Immature natural killer cell (primary cell): ENCODE measurements around the gene SNX3. TPM values are rescaled to one million over a fixed set of nuclear protein-coding genes. Genes with fewer than 3 reads are reported as not detected.

ENCODE experiments used
- DNase-seq, 3 donors: peaks; one replicate each; pipeline ENCODE4 v3.0.0; 2022; ENCODE audit warnings: mixed read lengths in 1 of 3
- H3K27ac Mint-ChIP-seq, 6 donors: one replicate each; pipeline ENCODE4 v1.8.0; 2020; ENCODE audit warnings: mixed read lengths in 6 of 6, mild to moderate bottlenecking in 5 of 6, inconsistent platforms in 4 of 6, moderate library complexity in 3 of 6
- H3K27me3 Mint-ChIP-seq, 3 donors: one replicate each; pipeline ENCODE4 v1.8.0; 2020 to 2021; ENCODE audit warnings: low read depth in 3 of 3, mild to moderate bottlenecking in 3 of 3, mixed read lengths in 3 of 3, moderate library complexity in 3 of 3, inconsistent platforms in 1 of 3
- H3K36me3 Mint-ChIP-seq, 3 donors: one replicate each; pipeline ENCODE4 v1.8.0; 2020; ENCODE audit warnings: mixed read lengths in 3 of 3, inconsistent platforms in 2 of 3, mild to moderate bottlenecking in 2 of 3
- H3K4me1 Mint-ChIP-seq, 2 donors: one replicate each; pipeline ENCODE4 v1.8.0; 2020; ENCODE audit warnings: inconsistent platforms in 2 of 2, mild to moderate bottlenecking in 2 of 2, mixed read lengths in 2 of 2, moderate library complexity in 1 of 2
- H3K4me3 Mint-ChIP-seq, 5 donors: one replicate each; pipeline ENCODE4 v1.8.0; 2020; ENCODE audit warnings: mild to moderate bottlenecking in 5 of 5, mixed read lengths in 5 of 5, inconsistent platforms in 3 of 5, moderate library complexity in 3 of 5
- H3K9me3 Mint-ChIP-seq, 6 donors: one replicate each; pipeline ENCODE4 v1.8.0; 2020; ENCODE audit warnings: mild to moderate bottlenecking in 6 of 6, mixed read lengths in 6 of 6, inconsistent platforms in 4 of 6, moderate library complexity in 3 of 6
- polyA plus RNA-seq, 3 donors: library from polyadenylated mRNA; unstranded; fragments of 300-500 nt; fragmentation: Illumina TruSeq; gene quantifications; one replicate each; pipeline ENCODE4 v1.2.3, GENCODE V29; 2021

Gene SNX3
- polyA plus RNA-seq, 3 donors from 2014 or later, result 218 to 469 (median 234) TPM

DNA sequence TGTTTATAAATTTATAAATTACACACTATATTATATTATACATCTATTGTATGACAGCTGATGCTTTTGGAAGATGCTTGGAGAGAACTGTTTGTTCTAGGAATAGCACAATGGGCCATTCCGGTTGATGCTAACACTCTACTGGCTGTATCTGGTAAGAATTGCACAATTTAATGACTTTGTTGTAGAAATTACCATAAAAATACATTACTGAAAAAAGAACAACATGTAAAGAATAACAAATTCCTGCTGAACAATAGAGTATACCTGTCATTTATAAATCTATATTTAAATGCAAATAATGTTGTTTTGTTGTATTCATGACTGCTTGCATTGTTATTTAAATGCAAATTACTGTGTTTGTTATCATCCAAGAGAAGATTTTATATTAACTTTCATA is 80.6 kb downstream of the SNX3 start:
- Mint-ChIP-seq H3K4me1 (peaks cover 8 to 10% of the 10 kb centered on the region in 2 donors), H3K36me3 (no peaks in the 10 kb centered on the region), H3K27me3 (peaks cover 16 to 33% (median 22%) of the 10 kb centered on the region in 3 donors), H3K27ac (no peak overlapping the region), H3K4me3 (no peak overlapping the region), H3K9me3 (no peaks in the 10 kb centered on the region)
- DNase-seq, result no peak

- Mint-ChIP-seq H3K27ac (no peak overlapping the region), H3K9me3 (no peaks in the 10 kb centered on the region), H3K4me1 (peaks cover 10% of the 10 kb centered on the region in 2 donors), H3K27me3 (peaks cover 19 to 37% (median 27%) of the 10 kb centered on the region in 3 donors), H3K36me3 (no peaks in the 10 kb centered on the region), H3K4me3 (no peak overlapping the region)
- DNase-seq, result no peak
Measured at GRCh38 chr6:108179741-108180140, 81.1 kb downstream of the SNX3 start.

DNA sequence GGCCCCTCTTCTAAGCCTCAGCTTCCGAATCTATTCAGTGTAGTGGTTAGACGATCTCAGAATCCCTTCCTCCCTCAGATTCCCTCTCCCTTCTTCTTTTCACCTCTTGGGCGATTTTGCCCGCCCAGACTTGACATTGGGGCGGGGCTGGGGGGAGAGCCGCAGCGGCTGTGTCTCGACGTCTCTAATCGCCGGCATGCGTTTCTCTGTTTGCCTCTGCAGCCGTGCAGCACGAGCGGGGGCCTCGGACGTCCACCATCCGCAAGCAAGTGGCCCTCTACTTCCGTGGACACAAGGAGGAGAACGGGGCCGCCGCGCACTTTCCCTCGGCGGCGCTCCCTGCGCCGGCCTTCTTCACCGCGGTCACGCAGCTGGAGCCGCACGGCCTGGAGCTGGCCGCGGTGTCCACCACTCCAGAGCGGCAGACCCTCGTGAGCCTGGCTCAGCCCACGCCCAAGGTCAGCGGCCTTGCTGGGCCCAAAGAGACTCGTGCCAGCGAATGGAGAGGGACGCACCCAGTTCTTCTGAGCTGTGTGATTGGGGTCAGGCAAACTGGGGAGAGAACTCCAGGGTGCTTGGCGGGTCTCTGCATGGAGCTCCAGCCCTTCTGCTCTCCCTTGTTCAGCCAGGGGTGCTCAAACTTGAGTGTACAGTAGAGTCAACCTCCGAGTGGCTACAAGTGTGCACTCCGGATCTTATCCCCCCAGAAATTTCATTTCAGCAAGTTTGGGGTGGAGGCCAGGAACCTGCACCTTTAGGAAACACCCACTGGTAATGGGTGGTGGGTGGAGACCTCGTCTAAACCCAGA is 84.4 kb downstream of the SNX3 start:
- no peak for DNase-seq
- Mint-ChIP-seq H3K27ac (no peak overlapping the region), H3K27me3 (peaks cover 36 to 47% (median 39%) of the 10 kb centered on the region in 3 donors), H3K36me3 (no peaks in the 10 kb centered on the region), H3K4me3 (peak overlapping the region; percentile 46 to 79 (median 53)), H3K4me1 (peaks cover 10 to 12% of the 10 kb centered on the region in 2 donors), H3K9me3 (no peaks in the 10 kb centered on the region)

DNA sequence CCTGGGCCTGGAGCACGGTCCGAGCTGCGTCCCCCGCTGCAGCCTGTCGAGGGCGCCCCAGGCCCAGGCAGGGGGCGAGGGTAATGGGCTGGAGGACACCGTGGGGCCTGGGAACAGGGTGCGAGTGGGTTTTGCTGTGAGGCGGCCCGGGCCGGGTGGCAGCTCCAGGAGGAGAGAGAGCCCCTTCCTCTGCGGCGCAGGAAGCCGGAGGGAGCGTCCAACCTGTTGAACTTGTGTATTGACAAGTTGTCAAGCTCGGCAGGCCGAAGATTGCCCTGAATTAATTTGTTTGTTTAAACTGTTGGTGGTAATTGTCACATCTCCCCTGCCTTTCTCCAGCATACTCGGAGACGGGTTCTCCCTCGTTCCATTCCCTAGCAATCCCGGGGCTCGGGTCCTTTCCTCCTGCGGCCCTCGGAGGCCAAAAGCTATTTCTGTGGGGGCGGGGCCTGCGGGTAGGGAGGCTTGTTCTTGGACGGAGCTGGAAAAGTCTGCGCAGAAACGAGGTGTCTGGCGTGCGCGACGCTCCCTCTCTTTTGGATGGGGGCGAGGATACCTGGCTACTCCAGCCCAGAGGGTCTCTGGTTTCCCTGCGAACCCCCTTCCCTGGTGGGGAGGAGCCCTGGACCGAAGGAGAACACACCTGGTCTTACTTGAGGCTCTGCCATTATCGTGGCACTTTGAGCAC is 85.1 kb downstream of the SNX3 start:
- Mint-ChIP-seq H3K27me3 (peaks cover 38 to 48% (median 43%) of the 10 kb centered on the region in 3 donors), H3K9me3 (no peaks in the 10 kb centered on the region), H3K4me1 (peaks cover 14 to 15% of the 10 kb centered on the region in 2 donors), H3K36me3 (no peaks in the 10 kb centered on the region), H3K27ac (no peak overlapping the region), H3K4me3 (peak overlapping the region; percentile 46 to 79 (median 53))
- no peak for DNase-seq

- H3K36me3 Mint-ChIP-seq, result no peaks in the 10 kb centered on the region
- peak overlapping the region in 1 of 5 donors; percentile 79 for H3K4me3 Mint-ChIP-seq
- H3K27ac Mint-ChIP-seq, result no peak overlapping the region
- DNase-seq, result no peak
- H3K4me1 Mint-ChIP-seq, result peaks cover 15 to 16% of the 10 kb centered on the region in 2 donors
- H3K27me3 Mint-ChIP-seq, result peaks cover 33 to 48% (median 43%) of the 10 kb centered on the region in 3 donors
- no peaks in the 10 kb centered on the region for H3K9me3 Mint-ChIP-seq
Measured at GRCh38 chr6:108175176-108175591, 85.7 kb downstream of the SNX3 start.

- Mint-ChIP-seq H3K4me3 (peak overlapping the region in 1 of 5 donors; percentile 35), H3K27ac (no peak overlapping the region), H3K36me3 (no peaks in the 10 kb centered on the region), H3K27me3 (peaks cover 33 to 47% (median 45%) of the 10 kb centered on the region in 3 donors), H3K4me1 (peaks cover 15 to 16% of the 10 kb centered on the region in 2 donors), H3K9me3 (no peaks in the 10 kb centered on the region)
- peak in 1 of 3 donors; percentile 13 for DNase-seq
Measured at GRCh38 chr6:108174371-108175175, 86.3 kb downstream of the SNX3 start.

- H3K27me3 Mint-ChIP-seq, result peaks cover 30 to 60% (median 40%) of the 10 kb centered on the region in 3 donors
- no peaks in the 10 kb centered on the region for H3K36me3 Mint-ChIP-seq
- H3K9me3 Mint-ChIP-seq, result no peaks in the 10 kb centered on the region
- no peak for DNase-seq
- H3K27ac Mint-ChIP-seq, result no peak overlapping the region
- no peak overlapping the region for H3K4me3 Mint-ChIP-seq
- H3K4me1 Mint-ChIP-seq, result peaks cover 30 to 33% of the 10 kb centered on the region in 2 donors
Measured at GRCh38 chr6:108171918-108172516, 88.8 kb downstream of the SNX3 start.

- H3K27me3 Mint-ChIP-seq, result peaks cover 30 to 57% (median 40%) of the 10 kb centered on the region in 3 donors
- H3K27ac Mint-ChIP-seq, result no peak overlapping the region
- no peaks in the 10 kb centered on the region for H3K9me3 Mint-ChIP-seq
- no peak overlapping the region for H3K4me3 Mint-ChIP-seq
- no peak for DNase-seq
- H3K36me3 Mint-ChIP-seq, result no peaks in the 10 kb centered on the region
- peaks cover 31 to 34% of the 10 kb centered on the region in 2 donors for H3K4me1 Mint-ChIP-seq
Measured at GRCh38 chr6:108171291-108171917, 89.4 kb downstream of the SNX3 start.

DNA sequence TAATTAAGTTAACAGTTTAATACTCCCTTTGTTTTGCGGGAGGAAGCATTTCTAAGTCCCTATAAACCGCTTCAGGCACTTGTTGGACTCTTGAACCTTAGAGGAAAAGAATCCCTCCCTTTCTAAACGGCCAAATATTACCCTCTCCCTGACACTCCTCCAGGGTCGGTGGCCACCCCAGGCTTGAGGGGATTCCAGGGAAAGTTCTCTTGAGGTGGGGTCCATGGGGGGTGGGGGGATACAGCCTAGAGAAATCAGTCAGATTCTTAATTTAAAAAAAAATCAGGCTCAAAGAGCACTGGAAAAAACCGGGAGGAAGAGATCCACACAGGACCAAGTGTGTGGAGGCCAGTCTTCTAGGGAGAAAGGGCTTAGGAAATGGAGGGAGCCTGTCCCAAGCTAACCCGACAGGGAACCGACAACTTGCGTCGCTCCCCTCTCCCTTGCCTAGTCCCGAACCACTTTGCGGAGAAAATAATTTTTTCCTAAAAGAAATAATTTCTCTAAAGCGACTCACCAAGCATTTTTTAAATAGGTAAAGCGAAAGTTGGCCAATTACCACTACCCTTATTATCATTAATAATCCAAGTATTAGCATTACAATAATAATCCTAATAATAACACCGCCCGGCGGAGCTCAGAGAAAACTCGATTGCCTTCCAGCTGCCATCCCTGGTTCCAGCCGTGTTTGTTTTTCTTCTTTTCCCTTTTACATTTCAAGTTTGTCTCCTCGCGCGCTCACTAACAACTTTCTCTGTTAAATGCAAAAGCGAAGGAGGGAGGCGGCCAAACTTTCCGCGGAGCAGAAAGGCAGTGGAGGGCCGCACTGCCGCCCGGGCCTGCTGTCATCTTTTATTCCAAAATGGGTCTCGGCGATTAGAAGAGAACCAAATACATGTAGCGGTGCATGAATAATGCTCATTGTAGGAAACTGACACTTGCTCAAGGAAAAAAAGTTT is 90.2 kb downstream of the SNX3 start:
- Mint-ChIP-seq H3K36me3 (no peaks in the 10 kb centered on the region), H3K9me3 (peaks cover 0 to under 1% (median 0%) of the 10 kb centered on the region in 6 donors), H3K27ac (no peak overlapping the region), H3K4me1 (peaks cover 30 to 33% of the 10 kb centered on the region in 2 donors), H3K4me3 (peak overlapping the region in 2 of 5 donors; percentile 21 to 45), H3K27me3 (peaks cover 28 to 57% (median 48%) of the 10 kb centered on the region in 3 donors)
- no peak for DNase-seq

DNA sequence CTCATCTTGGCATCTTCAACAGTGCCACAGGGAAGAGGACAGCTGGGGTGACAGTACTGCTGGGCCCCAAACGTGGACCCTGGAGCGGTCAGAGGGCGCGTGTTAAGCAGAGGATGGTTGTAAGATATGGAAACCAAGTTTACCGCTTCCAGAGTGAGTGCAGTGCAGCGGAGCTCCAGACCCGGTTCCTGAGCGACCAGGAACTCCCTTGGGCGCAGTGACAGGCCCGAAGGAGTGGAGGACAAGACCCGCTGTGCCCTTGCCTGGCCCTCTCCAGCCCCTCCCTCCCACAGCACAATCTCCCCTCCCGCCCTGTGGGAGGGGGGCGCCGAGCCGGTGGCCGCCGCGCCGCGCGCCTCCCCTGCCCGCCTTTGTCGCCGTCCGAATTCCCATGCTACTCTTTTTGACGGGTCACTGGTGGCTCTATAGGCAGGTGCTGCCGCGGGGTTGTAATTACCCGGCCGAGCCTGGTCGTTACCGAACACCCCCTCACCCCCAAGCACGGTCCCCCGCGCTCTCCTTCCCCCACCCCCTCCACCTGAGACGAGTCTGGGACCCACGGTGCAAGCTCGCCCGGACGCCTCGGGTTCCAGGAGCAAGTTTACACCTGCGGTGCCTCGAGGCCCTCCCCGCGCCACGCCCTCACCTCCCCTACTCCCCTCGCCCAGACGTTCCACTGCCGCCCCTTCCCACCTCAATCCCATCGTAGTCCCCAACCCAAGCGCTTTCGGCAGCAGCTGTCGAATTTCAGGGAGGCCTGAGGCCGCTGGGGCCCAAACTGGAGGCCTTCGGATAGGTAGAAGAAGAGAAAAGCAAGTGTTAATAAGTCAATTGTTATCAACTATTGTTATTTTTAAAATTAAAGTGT is 91.1 kb downstream of the SNX3 start:
- H3K4me1 Mint-ChIP-seq, result peaks cover 32 to 37% of the 10 kb centered on the region in 2 donors

More for the DNA sequence above, 91.1 kb downstream of the SNX3 start:
- H3K4me3 Mint-ChIP-seq, result peak overlapping the region; percentile 12 to 55 (median 49)
- no peaks in the 10 kb centered on the region for H3K36me3 Mint-ChIP-seq
- H3K9me3 Mint-ChIP-seq, result peaks cover 0 to 2% (median 0%) of the 10 kb centered on the region in 6 donors
- no peak for DNase-seq
- H3K27ac Mint-ChIP-seq, result no peak overlapping the region
- H3K27me3 Mint-ChIP-seq, result peaks cover 24 to 56% (median 50%) of the 10 kb centered on the region in 3 donors
